Stimulated activated CD4-positive, alpha-beta T cell treated with anti-CD3 and anti-CD28 coated beads, TNF-alpha, amount 100 ng/mL, for 4 hours (primary cell): Measurements from ENCODE around the gene GPR89A.
"Not testable (repeated sequence)": the region's sequence is repeated elsewhere in the genome, so short reads cannot be mapped to it uniquely, and the experiment has no call there.

Experiments
- DNase-seq, 3 experiments: peaks; one replicate each; pipeline ENCODE4 v3.0.0-alpha.2; 2020; ENCODE audit warnings: low read depth in 3 of 3

Gene GPR89A

DNA sequence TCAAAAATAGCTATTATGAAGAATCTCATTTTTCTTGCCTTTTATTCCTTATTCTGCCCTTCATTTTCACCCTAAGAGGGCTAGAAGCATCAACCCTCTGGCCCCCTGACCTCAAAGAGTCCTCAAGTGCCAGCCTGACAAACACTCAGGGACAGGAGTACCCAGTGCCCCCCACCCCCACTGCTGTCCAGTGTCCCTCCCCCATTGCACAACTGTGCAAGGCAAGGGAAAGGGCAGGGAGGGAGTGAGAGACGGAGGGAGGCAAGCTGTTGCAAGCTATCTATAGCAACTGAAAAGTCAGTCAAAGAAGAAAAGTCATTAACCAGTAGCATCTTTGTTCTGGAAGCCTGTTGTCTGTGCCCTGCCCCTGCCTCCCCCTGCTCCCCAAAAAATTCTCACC is 78.3 kb downstream of the GPR89A start:
- DNase-seq: not testable (repeated sequence)

DNA sequence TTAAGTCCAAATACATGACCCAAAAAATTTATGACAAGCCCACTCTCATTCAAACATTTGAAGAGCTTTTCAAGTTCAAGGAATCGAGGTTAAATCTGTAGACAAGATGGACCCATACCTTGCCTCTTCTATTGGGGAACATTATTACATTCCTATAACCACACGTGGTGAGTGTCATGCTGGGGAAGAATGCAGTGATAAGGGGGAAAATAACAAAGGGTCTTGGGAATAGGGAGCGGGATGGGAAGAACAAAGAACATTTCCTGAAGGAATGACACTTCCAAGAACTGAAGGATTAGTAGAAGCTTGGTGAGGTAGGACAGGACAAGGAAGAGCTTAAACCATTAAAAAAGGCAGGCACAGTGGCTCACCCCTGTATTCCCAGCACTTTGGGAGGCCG is 80.5 kb downstream of the GPR89A start:
- no peak for DNase-seq

DNA sequence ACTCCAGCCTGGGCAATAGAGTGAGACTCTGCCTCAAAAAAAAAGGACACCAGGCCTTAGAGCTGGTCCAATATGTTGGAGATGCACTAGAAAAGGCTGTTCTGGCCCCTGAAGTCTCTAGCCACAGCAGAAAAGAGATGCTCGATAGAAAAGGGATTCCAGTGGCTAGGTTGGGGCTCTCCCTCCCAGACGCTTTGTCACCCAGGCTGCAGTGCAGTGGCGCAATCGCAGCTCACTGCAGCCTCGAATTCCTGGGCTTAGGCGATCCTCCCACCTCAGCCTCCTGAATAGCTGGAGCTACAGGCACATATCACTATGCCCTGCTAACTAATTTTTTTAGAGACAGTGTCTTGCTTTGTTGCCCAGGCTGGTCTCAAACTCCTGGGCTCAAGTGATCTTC is 81.1 kb downstream of the GPR89A start:
- DNase-seq: no peak

DNA sequence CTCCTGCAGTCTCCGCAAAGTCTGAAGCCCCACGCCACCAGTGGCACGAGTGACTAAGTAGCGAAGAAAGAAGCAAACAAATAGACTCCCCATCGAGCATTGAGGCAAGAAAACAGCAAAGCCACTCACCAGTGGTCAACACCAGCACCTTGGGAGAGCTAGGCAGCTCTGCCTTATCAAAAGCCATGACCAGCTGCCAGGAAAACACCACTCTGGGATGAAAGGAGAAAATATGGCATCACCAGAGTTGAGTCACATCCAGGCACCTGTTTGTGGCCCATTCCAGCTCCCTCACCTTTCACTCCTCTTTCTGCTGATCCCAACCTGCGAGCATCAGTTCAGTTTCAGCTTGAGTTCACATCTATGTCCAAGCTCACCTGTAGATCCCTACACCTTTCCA is 82.1 kb downstream of the GPR89A start:
- no peak for DNase-seq

DNA sequence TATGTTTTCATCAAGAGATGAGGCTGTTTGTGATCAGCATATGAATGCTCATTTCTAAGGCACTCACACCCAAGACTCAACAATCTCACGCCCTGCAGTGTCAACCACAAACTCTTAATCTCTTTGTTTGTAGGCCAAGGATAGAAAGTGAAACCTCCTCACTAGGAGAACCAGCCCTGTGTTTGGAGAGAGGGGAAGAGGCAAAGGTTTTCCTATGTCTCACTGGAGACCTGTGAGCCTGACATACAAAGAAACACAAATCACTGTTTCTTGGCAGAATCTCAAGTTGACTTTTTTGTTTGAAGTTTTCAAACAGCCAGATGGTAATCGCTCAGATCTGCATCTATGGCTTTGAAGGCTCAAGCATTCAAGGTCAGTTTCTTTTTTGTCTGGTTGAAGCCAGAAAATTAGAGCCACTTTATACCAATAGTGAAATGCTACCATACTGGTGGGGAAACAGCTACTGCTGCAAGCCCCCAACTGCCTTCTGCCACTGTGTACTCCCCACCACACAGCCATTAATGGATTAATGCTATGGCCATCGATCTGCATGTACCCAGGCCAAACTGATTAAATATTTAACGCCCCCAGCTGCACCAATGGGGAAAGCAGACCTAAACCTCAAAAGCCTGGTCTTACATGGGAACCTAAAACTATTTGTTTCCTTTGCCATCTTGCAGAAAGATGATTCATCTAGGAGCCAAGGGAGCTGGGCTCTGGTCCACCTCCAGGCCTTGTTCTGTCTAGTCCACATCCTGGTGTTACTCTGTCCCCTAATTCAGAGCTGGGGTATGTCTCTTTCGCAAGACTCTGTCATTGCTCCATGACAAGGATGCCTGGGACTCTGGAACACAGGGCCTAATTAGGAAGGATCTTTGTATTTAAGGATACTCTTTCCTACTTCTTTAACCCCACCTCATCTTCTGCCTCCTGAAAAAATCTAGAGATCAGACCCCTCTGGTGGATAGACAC is 83.1 kb downstream of the GPR89A start:
- no peak for DNase-seq

DNA sequence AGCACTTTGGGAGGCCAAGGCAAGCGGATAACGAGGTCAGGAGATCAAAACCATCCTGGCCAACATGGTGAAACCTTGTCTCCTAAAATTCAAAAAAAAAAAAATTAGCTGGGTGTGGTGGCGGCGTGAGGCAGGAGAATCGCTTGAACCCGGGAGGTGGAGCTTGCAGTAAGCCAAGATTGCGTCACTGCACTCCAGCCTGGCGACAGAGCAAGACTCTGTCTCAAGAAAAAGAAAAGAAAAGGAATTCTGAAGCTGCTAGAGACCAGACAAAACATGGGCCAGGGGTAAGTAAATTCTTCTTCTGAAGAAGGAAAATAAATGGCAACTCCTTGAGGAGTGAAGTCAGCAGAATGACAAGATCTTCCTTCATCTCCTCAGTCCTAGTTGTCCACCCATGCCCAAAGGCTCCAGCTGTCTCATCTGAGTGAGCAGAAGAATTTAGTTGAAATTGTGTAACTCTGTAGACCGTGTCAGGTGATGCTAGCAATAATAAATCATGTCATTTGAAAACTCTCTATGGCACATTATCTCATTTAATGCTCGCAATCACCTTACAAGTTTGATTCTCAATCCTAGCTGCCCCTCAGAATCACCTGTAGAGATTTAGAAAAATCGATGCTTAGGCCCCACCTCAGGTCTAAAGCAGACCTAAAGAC is 85.1 kb downstream of the GPR89A start:
- DNase-seq: no peak

DNA sequence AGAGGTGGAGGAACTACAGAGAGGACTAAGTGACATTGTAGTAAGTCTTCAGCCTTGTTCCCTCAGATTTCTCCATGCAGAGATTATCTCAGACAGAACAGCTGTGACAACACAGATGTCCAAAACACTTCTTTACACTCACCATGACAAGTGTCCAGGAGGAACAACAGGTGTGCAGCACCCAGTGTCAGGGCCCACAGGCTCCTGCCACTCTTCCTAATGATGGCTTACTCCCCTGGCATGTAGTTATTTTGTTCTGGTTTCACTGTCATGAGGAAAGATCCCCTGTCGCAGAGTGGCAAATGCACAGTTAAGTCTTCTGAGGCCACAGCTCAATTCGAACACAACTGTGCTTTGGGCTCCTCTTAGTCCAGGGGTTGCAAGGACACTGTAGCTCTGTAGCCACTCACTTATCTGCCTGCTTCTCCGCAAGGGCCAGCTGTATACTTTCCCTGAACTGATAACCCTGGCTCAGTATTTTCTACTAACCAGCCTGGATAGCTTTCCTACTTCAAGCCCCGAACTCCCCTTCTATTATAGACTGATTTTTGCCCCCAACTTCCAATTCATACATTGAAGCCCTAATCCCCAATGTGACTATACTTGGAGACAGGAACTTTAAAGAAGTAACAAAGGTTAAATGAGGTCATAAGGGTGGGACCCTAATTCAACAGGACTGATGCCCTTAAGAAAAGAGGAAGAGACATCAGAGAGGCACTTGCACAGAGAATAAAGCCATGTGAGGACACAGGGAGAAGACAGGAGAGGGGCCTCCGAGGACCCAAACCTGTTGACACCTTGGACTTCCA is 88.2 kb downstream of the GPR89A start:
- DNase-seq: no peak

DNA sequence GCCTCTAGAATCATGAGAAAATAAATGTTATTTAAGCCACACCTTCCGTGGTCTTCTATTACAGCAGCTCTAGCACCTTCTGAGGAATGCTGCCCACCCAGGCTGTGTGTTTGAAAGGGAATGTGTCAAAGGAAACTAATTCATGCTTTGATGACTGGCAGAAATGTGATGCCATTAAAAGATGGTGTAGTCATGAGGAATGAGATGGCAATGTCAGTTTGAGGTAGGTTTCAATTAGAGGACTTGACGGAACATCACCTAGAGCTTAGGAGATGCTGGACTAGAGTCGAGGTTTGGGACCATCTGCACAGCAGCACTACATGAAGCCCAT is 88.8 kb downstream of the GPR89A start:
- no peak for DNase-seq

DNA sequence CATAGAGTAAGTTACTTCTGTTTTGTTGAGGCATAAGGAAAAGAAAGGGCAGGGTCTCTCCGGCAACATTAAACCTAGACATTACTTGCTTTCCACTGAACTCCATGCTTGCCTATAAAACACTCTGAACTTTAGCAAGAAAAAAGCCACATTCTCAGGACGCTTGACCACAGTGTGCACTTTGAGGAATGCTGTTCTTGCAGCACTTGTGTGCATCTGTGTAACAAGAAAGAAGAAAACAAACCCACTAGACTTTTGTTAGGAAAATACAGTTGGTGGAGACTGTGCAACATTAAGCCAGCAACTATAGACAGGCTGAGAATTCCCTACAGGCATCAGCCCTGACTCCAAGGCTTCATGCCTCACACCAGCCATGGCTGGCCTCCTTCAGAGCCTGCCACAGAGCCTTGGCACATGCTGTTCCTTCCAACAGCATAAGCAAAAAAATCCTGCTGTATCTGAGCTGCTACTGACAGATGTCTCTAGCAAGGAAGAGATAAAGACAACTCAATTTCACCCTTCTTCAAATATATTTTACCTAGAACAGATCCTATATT is 93.6 kb downstream of the GPR89A start:
- DNase-seq: no peak

DNA sequence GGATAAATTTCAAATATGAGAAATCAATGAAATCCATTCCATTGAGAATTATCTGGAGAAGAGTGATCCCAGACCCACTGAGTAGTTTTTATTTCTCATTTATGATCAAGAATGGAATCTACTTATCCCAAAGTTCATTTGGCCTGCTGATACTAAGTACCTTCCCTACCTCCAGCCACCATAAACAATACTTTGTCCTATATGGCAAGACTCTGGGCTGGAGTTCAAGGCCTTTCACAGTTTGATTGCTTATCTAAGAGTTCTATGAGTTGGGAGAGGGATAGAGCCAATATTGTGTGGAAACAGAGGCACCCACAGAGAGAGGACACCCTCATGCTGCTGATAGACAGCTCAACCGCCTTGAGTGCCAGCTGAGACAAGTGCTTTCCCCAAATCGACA is 94.3 kb downstream of the GPR89A start:
- DNase-seq: no peak

DNA sequence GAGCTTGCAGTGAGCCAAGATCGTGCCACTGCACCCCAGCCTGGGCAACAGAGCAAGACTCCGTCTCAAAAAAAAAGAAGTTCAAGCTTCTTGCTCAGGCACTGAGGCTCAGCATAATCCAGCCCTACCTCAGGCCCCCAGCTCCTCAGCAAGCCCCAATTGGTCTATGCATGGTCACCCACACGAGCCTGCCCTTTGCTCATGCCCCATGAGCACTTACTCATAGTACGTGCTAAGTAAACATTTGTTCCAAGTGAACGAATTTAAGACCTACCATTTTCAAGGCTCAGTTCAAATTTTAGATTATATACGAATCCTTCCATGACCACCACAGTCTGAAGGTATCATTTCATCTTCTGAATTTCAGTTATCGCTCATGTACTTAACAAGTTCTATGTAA is 95.0 kb downstream of the GPR89A start:
- no peak for DNase-seq

DNA sequence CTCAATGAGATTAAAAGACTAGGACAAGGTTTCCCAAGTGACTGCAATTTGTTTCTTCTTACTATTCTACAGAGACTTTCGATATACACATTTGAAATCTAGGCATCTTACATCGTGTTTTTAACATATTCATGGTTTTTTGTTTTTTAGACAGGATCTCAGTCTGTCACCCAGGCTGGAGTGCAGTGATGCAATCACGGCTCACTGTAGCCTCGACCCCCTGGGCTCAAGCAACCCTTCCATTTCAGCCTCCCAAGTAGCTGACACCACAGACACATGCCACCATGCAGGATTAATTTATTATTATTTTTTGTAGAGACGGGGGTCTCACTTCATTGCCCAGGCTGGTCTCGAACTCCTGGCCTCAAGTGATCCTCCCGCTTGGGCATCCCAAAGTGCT is 97.8 kb downstream of the GPR89A start:
- DNase-seq: no peak

DNA sequence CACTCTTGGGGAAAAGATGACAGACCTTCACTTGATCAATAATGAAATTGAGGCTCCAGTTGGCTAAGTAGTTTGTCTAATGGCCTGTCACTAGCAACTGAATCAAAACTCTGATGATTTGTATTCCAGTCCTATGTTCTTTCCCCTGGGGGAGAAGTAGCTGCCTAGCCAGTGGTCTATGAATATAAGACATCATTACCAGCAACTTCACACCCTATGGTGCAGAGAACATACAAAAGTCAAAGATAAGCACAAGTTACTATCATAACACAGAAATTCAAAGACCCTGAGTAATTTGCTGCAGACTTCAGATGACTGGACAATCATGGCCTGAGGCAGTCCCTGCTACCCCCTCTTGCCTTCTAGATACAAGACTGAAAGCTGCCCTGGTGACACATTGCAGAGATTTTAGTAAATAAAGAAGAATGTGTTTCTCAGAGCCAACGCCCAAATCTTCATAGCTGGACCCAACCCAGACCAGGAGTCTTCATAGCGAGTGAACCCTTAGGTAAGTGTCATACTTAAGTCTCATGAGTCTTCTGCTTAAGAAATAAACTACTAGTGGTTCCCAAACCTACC is 98.4 kb downstream of the GPR89A start:
- DNase-seq: no peak

DNA sequence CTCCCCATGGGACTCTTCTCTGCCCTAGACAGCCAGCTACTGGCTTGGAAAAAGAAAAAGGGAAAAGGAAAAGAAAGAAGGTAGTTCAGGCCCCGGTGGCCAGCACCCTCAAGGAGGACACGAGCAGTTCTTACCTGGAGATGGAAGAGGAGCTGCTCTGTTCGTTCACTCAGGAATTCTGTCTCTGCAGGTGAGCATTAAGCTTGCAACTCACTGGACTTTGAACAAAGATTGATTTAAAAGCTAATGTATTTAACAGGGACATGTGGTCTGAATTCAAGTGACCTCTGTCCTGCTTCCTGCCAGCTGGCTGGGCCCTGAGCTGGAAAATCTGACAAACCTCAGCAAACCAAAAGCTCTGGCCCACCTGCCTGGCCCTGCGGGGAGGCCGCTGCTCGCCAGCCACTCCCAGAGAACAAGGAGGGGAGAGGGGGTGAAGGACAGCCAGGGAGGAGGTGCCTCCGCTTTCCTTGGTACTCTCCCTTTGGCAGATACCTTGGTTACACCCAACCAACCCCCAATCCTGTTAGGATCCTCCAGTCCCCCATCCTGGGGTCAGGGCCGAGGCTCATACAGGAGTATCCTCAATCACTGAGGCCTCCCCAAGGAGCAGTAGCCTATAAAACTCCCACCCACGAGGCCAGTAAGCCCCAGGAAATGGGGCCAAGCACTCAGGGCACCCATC is 99.5 kb downstream of the GPR89A start, which contains the start of gene PDZK1:
PDZK1 (minus strand) TSS at position 186 of the 685 bp plus-strand sequence. CDS start 19,347 bp downstream, outside the sequence.
- DNase-seq: no peak

DNA sequence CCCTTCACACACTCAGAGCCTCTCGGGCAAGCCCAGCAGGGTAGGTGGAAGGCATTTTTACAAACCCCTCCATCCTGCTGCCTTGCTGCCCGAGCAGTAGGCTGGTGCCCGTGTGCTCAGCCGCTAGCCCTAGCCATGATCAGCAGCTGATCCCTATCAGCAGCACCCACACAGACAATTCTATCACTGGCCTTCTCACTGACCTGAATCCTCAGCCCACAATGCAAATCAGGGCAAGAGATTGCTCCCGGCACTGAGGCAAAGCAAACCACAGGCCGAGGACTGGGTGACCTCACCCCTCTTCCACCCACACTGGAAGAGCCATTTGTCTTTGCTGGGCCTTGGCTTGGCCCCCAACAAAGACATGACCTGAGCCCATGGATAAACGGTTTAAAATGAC is 100.3 kb downstream of the GPR89A start:
- DNase-seq: no peak

DNA sequence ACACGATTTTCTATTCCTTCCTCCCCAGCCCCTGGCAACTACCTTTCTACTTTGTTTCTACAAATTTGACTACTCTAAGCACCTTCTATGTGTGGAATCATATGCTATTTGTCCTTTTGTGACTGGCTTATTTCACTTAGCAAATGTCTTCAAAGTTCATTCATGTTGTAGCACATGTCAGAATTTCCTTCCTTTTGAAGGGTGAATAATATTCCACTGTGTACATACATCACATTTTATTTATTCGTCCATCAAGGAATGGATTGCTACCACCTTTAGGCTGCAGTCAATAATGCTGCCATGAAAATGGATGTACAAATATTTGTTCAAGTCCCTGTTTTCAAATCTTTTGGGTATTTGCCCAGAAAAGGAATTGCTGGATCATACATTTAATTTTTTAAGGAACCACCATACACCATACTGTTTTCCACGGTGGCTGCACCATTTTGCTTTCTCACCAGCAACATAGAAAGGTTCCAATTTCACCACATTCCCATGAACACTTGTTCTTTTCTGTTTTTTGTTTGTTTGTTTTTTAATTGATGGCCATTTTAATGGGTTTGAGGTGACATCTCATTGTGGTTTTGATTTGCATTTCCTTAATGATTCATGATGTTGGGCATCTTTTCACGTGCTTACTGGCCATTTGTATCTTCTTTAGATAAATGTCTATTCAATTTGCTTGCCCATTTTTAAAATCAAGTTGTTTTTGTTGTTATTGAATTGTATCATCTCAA is 102.7 kb downstream of the GPR89A start:
- no peak for DNase-seq

DNA sequence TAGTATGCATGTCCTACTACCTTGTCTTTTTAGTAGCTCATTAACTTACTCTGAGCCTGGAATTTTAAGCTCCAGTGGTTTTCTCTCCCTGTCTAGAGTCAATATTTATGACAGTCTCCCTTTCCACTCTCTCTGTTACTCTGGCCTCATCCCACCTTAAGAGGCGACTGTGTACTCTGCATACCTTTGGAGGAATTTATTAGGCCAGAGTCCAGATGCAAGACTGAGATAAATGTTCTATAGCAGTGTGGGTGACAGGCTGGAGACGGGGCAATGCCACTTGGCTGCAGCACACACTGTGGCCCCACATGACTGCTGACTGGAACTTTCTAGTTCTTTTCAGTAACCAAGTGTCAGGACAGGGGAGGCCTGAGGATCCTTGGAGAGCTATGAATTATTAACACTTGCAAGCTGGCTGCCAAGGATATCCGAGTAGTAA is 103.4 kb downstream of the GPR89A start:
- no peak for DNase-seq

DNA sequence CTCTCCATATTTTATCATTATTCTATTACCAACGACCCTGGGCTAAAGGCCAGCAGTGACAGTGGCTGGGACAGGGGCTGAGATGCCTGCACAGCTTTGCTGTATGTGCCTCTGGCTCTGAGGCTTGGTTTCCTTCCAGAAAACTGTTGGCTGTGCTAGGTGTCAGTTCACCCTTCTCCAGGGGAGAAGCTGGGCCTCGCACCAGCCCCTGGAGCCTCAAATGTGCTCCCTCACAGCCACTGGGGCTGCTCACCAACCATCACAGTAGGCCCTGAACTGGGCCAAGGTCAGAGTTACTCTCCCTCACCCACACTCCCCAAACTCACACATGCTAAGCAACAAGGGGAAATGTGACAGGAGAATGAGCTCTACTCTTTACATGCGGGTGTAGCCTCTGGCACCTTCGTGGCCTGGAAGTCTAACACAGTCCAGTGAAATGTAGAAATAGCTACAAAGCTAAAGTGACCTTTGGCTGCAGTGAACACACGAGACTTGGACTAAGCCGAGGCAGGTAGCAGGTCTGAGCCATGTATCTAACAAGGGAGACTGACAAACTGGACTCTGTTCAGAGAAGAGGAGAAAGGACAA is 106.8 kb downstream of the GPR89A start:
- no peak for DNase-seq

DNA sequence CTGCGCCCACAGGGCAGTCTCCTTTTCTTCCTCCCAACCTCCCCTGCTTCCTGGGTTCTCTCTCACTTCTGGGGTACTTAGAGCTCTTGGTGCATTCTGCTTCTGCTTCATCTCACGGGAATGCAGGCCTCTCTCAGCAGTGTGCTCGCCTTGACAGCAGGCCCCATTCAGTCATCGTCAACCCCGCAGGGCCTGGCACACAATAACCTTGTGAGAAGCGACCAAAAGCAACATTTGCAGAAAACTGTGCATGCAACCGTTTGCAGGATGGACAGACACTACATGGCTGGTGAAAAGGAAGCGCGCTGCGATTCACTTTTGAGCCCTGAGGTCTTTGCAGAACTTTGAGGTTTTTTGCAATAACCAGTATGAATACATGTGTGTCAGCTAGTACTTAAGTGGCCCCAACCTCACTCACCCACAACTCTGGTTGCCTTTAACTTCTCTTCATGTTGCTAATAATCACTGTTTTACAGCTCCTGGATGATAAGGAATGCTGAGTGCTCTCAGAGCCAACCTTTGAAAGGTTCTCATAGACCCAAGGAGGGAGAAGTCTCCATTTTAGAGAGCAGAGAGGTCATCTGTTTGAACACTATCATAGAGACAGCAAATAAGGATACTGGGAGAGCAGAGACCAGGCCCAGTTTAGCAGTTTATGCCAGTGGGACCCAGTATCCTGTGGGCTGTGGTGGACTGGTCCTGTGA is 109.0 kb downstream of the GPR89A start:
- DNase-seq: no peak
